H1 (cell line): ENCODE measurements around the gene TRIM9. TPM values are rescaled to one million over a fixed set of nuclear protein-coding genes. Genes with fewer than 3 reads are reported as not detected.

Experiments used
- CTCF ChIA-PET: fragments of 300-600 bp; sonication (Branson Sonifier 250); formaldehyde crosslinking; loops from one replicate; lab custom pipeline; 2021; ENCODE audit not compliant: partially characterized antibody; lab: Charles Lee
- POLR2A ChIA-PET: fragments of 300-600 bp; sonication (Branson Sonifier 250); formaldehyde crosslinking; loops from one replicate; lab custom pipeline; 2021; ENCODE audit warnings: inconsistent platforms; ENCODE audit not compliant: partially characterized antibody; lab: Charles Lee
- DNase-seq, 2 experiments: peaks; one replicate each; pipeline versions ENCODE4 v3.0.0 to v3.0.0-alpha.2; 2010 to 2022; ENCODE audit warnings: low spot score in 2 of 2, low read depth in 1 of 2, mixed read lengths in 1 of 2
- FAIRE-seq: peaks from 2 replicates; lab custom pipeline; 2011; peaks lifted over from hg19 to GRCh38; lab: Jason Lieb, UNC
- H2AFZ ChIP-seq: 2 replicates; pipeline ENCODE4 v1.8.1; 2012; ENCODE audit warnings: low read length, inconsistent platforms
- H2AK5ac ChIP-seq: 2 replicates; pipeline ENCODE4 v1.6.1; 2013; ENCODE audit warnings: low read depth, low read length
- H2BK120ac ChIP-seq: replicated peaks from 2 replicates; pipeline ENCODE3; 2013; ENCODE audit warnings: low read depth, low read length, inconsistent platforms
- H2BK12ac ChIP-seq: 2 replicates; pipeline ENCODE4 v1.6.1; 2013; ENCODE audit warnings: low read depth, low read length
- H2BK15ac ChIP-seq: 2 replicates; pipeline ENCODE4 v1.6.1; 2013; ENCODE audit warnings: low read length
- H2BK20ac ChIP-seq: 2 replicates; pipeline ENCODE4 v1.6.1; 2013; ENCODE audit warnings: low read length
- H2BK5ac ChIP-seq: 2 replicates; pipeline ENCODE4 v1.6.1; 2013; ENCODE audit warnings: low read depth, low read length
- H3K14ac ChIP-seq: 2 replicates; pipeline ENCODE4 v1.6.1; 2013; ENCODE audit warnings: inconsistent platforms; ENCODE audit not compliant: insufficient read length
- H3K18ac ChIP-seq: 2 replicates; pipeline ENCODE4 v1.6.1; 2013; ENCODE audit warnings: low read length; ENCODE audit errors: extremely low read depth
- H3K23ac ChIP-seq: 2 replicates; pipeline ENCODE4 v1.6.1; 2013; ENCODE audit warnings: inconsistent platforms; ENCODE audit not compliant: insufficient read length
- H3K23me2 ChIP-seq: 2 replicates; pipeline ENCODE4 v1.6.1; 2013; ENCODE audit warnings: low read depth, low read length
- H3K27ac ChIP-seq: 2 replicates; pipeline ENCODE4 v1.6.1; 2011; ENCODE audit warnings: low read depth, low read length, inconsistent platforms
- H3K27me3 ChIP-seq, 4 experiments: replicated peaks in 1 of 4; 1 replicate in 1 of 4; 2 replicates in 3 of 4; pipeline versions ENCODE4 v1.6.1 to v1.8.1; 2011 to 2013; ENCODE audit warnings: low read length in 3 of 4, mild to moderate bottlenecking in 3 of 4, inconsistent platforms in 2 of 4, mixed read lengths in 2 of 4, moderate library complexity in 1 of 4; ENCODE audit not compliant: control insufficient read depth in 3 of 4, insufficient read depth in 3 of 4; ENCODE audit errors: extremely low read depth in 1 of 4
- H3K36me3 ChIP-seq, 4 experiments: 2 replicates each; pipeline versions ENCODE4 v1.6.1 to v1.8.1; 2011 to 2013; ENCODE audit warnings: mild to moderate bottlenecking in 4 of 4, low read length in 3 of 4, moderate library complexity in 2 of 4, control low read depth in 1 of 4, inconsistent platforms in 1 of 4; ENCODE audit not compliant: insufficient read depth in 4 of 4, control insufficient read depth in 2 of 4
- H3K4ac ChIP-seq: replicated peaks from 2 replicates; pipeline ENCODE3; 2013; ENCODE audit warnings: low read length, low read depth, mixed read lengths, inconsistent platforms; ENCODE audit not compliant: insufficient read length
- H3K4me1 ChIP-seq, 4 experiments: replicated peaks in 1 of 4; 1 replicate in 1 of 4; 2 replicates in 3 of 4; pipeline versions ENCODE4 v1.6.1 to v1.8.1; 2011 to 2013; ENCODE audit warnings: low read length in 3 of 4, inconsistent platforms in 2 of 4, mixed read lengths in 1 of 4; ENCODE audit not compliant: insufficient read depth in 4 of 4, control insufficient read depth in 3 of 4
- H3K4me2 ChIP-seq, 2 experiments: 2 replicates each; pipeline versions ENCODE4 v1.6.1 to v1.8.1; 2011 to 2013; ENCODE audit warnings: low read depth in 2 of 2, low read length in 2 of 2, control low read depth in 1 of 2, inconsistent platforms in 1 of 2, mild to moderate bottlenecking in 1 of 2; ENCODE audit not compliant: insufficient read depth in 1 of 2
- H3K4me3 ChIP-seq, 4 experiments: fragments of 200-600, 300-600 bp in 1 of 4; sonication (generic), shearing (Covaris generic), sonication (Bioruptor Twin) in 1 of 4; 2 replicates each; pipeline versions ENCODE4 v1.5.1 to v1.8.1; 2011 to 2016; ENCODE audit warnings: low read length in 4 of 4, low read depth in 3 of 4, control low read depth in 2 of 4, inconsistent platforms in 2 of 4, mild to moderate bottlenecking in 2 of 4, mixed read lengths in 1 of 4, moderate library complexity in 1 of 4; ENCODE audit not compliant: insufficient read depth in 2 of 4; ENCODE audit errors: extremely low read depth in 1 of 4
- H3K56ac ChIP-seq: replicated peaks from 2 replicates; pipeline ENCODE3; 2013; ENCODE audit warnings: low read depth, mild to moderate bottlenecking, mixed read lengths, low read length, inconsistent platforms; ENCODE audit not compliant: insufficient read length
- H3K79me1 ChIP-seq: 2 replicates; pipeline ENCODE4 v1.6.1; 2013; ENCODE audit warnings: low read depth, low read length, control low read depth
- H3K79me2 ChIP-seq, 2 experiments: 2 replicates each; pipeline versions ENCODE4 v1.6.1 to v1.8.1; 2012 to 2013; ENCODE audit warnings: low read length in 2 of 2, mild to moderate bottlenecking in 2 of 2, inconsistent platforms in 1 of 2; ENCODE audit not compliant: insufficient read depth in 2 of 2, control insufficient read depth in 1 of 2
- H3K9ac ChIP-seq, 4 experiments: replicated peaks in 1 of 4; 1 replicate in 1 of 4; 2 replicates in 3 of 4; pipeline versions ENCODE4 v1.6.1 to v1.8.1; 2011 to 2013; ENCODE audit warnings: low read depth in 3 of 4, low read length in 3 of 4, control low read depth in 2 of 4, mild to moderate bottlenecking in 2 of 4, moderate library complexity in 2 of 4, inconsistent platforms in 1 of 4; ENCODE audit errors: extremely low read depth in 1 of 4
- H3K9me3 ChIP-seq, 2 experiments: 2 replicates each; pipeline versions ENCODE4 v1.6.1 to v1.8.1; 2012 to 2013; ENCODE audit warnings: mild to moderate bottlenecking in 2 of 2, moderate library complexity in 2 of 2, control low read depth in 1 of 2, inconsistent platforms in 1 of 2, low read depth in 1 of 2, low read length in 1 of 2, mixed read lengths in 1 of 2; ENCODE audit not compliant: insufficient read depth in 2 of 2
- H4K20me1 ChIP-seq, 2 experiments: replicated peaks in 1 of 2; 2 replicates each; pipeline versions ENCODE3 to v1.8.1; 2011 to 2013; ENCODE audit warnings: inconsistent platforms in 2 of 2, low read length in 2 of 2, mild to moderate bottlenecking in 1 of 2; ENCODE audit not compliant: insufficient read depth in 2 of 2, control insufficient read depth in 1 of 2
- H4K5ac ChIP-seq: 2 replicates; pipeline ENCODE4 v1.6.1; 2013; ENCODE audit warnings: low read length, low read depth, mixed read lengths, inconsistent platforms; ENCODE audit not compliant: insufficient read length
- H4K8ac ChIP-seq: 2 replicates; pipeline ENCODE4 v1.8.0; 2013; ENCODE audit warnings: mild to moderate bottlenecking, moderate library complexity, low read length, inconsistent platforms; ENCODE audit not compliant: insufficient read depth; ENCODE audit errors: extremely low read depth
- H4K91ac ChIP-seq: replicated peaks from 2 replicates; pipeline ENCODE3; 2013; ENCODE audit warnings: low read length, mixed read lengths, inconsistent platforms; ENCODE audit not compliant: insufficient read length
- HDAC2 ChIP-seq, 2 experiments: fragments of 300-600 bp in 1 of 2; sonication (generic) in 1 of 2; IDR thresholded peaks; 2 replicates each; pipeline ENCODE4 v1.6.1; 2011 to 2012; ENCODE audit warnings: low read depth in 2 of 2, low read length in 2 of 2, mild to moderate bottlenecking in 2 of 2, moderate library complexity in 2 of 2, borderline replicate concordance in 1 of 2, inconsistent platforms in 1 of 2
- WGBS, 2 experiments: shearing (Covaris generic) in 1 of 2; methylation state at CpG; one replicate each; pipeline versions ENCODE4 v1.1.6 to v1.1.7; 2013 to 2015; ENCODE audit warnings: low lambda C conversion rate in 2 of 2, mixed read lengths in 2 of 2, inconsistent platforms in 1 of 2, low coverage in 1 of 2, missing lambda C conversion rate in 1 of 2; ENCODE audit not compliant: insufficient replicate concordance in 2 of 2, insufficient coverage in 1 of 2, insufficient read length in 1 of 2; ENCODE audit errors: extremely low coverage in 1 of 2, missing lambda C conversion rate in 1 of 2; 5-methylcytosine and 5-hydroxymethylcytosine counted together
- polyA plus RNA-seq, 7 experiments: library from polyadenylated mRNA; depleted of rRNA in 3 of 7; stranded (reverse) in 5 of 7; unstranded in 2 of 7; fragments of >200 nt in 5 of 7; fragments of 200-250 nt in 2 of 7; gene quantifications; 1 replicate in 5 of 7; 2 replicates in 1 of 7; 4 replicates in 1 of 7; pipeline versions ENCODE4 v1.2.1 to v1.2.3, GENCODE V29; 2011 to 2013; ENCODE audit warnings: missing spikeins in 2 of 7, mixed read lengths in 2 of 7
- total RNA-seq: library from RNA; stranded (reverse); fragmentation: NEBNext Ultra II Directional; extraction: Animal tissue kit (Norgen Biotek cat#: 25700); gene quantifications from 2 replicates; pipeline ENCODE4 v1.2.1, GENCODE V29; 2021

Gene TRIM9
- total and polyA plus RNA-seq, 2 of the 8 experiments (the other 6 are each of a cell fraction or from before 2014, with no cell fraction given): 2.7 to 5.4 TPM

- H3K14ac ChIP-seq: no peak overlapping the region
- no peaks in the 10 kb centered on the region for H4K20me1 ChIP-seq
- H4K91ac ChIP-seq: no peak overlapping the region
- DNase-seq: no peak
- no peak overlapping the region for H3K9ac ChIP-seq
- H3K56ac ChIP-seq: no peak overlapping the region
- no peaks in the 10 kb centered on the region for H3K79me2 ChIP-seq
- H3K36me3 ChIP-seq: no peaks in the 10 kb centered on the region
- TF ChIP-seq HDAC2 (IDR thresholded peaks at IDR 0.05; ENCODE audit: borderline replicate concordance in 1 of 2, low read depth in 2 of 2, low read length in 2 of 2): no peak
- H3K27me3 ChIP-seq: no peaks in the 10 kb centered on the region
- WGBS, 2 experiments: 96% methylated on average over 5 of the region's 5 CpGs; no CpG with 5 or more reads in 1 of the 2 experiments
- H3K23ac ChIP-seq: no peak overlapping the region
- H3K4ac ChIP-seq: no peak overlapping the region
- no peak overlapping the region for H2BK15ac ChIP-seq
- H3K27ac ChIP-seq: no peak overlapping the region
- peaks cover 2% of the 10 kb centered on the region; the same call in 1 of the 2 replicates for H3K23me2 ChIP-seq
- no peak overlapping the region for H2BK12ac ChIP-seq
- FAIRE-seq: no peak
- H2AFZ ChIP-seq: no peak overlapping the region
- H3K4me2 ChIP-seq: no peak overlapping the region
- H3K18ac ChIP-seq: no peak overlapping the region
- H2AK5ac ChIP-seq: no peak overlapping the region
- no peak overlapping the region for H3K4me3 ChIP-seq
- ChIA-PET POLR2A (no interaction called here), CTCF (interaction anchor here (2.4 kb wide), 1 partner anchor 10 kb away, joined by 7 read pairs; no protein-coding TSS in a partner anchor)
- H2BK5ac ChIP-seq: no peak overlapping the region
- no peak overlapping the region for H2BK20ac ChIP-seq
- peaks cover 0 to 3% (median 0%) of the 10 kb centered on the region in 4 experiments; a peak in 2 of 7 replicates for H3K4me1 ChIP-seq
- no peak overlapping the region for H2BK120ac ChIP-seq
- H4K8ac ChIP-seq: no peak overlapping the region
- no peaks in the 10 kb centered on the region for H3K79me1 ChIP-seq
- H4K5ac ChIP-seq: no peak overlapping the region
- H3K9me3 ChIP-seq: no peaks in the 10 kb centered on the region
Measured at GRCh38 chr14:51124029-51124428, 29.1 kb upstream of the TRIM9 start.
